ENCODE measurements around the gene CAPN10. TPM values are rescaled to one million over a fixed set of nuclear protein-coding genes. Genes with fewer than 3 reads are reported as not detected.
"Not testable (repeated sequence)": the region's sequence is repeated elsewhere in the genome, so short reads cannot be mapped to it uniquely, and the experiment has no call there.

The CAPN10 gene
- 10 to 100 TPM in 11 of 12 donors, not detected in 1; 11.9 to 23.8 (median 15.1) TPM for polyA plus RNA-seq (ENCODE audit: insufficient read length in 12 of 12)
- long read RNA-seq, donor 1, partial matches to known transcripts, result 13 of 14 reads
- long read RNA-seq, donor 1, other reads (novel, unspliced or antisense), result 0 of 14 reads
- long read RNA-seq, donor 2, partial matches to known transcripts, result 0 of 1 reads
- long read RNA-seq, donor 2, other reads (novel, unspliced or antisense), result 0 of 1 reads
- long read RNA-seq, donor 3, result 0 reads
- long read RNA-seq, donor 4, partial matches to known transcripts, result 0 of 1 reads
- long read RNA-seq, donor 4, other reads (novel, unspliced or antisense), result 0 of 1 reads
- long read RNA-seq, donor 5, partial matches to known transcripts, result 0 of 1 reads
- long read RNA-seq, donor 5, other reads (novel, unspliced or antisense), result 0 of 1 reads
- long read RNA-seq, donor 6, partial matches to known transcripts, result 0 of 2 reads
- long read RNA-seq, donor 6, other reads (novel, unspliced or antisense), result 0 of 2 reads
- long read RNA-seq, donor 7, partial matches to known transcripts, result 0 of 2 reads
- long read RNA-seq, donor 7, other reads (novel, unspliced or antisense), result 0 of 2 reads
- long read RNA-seq, donor 8, partial matches to known transcripts, result 0 of 3 reads
- long read RNA-seq, donor 8, other reads (novel, unspliced or antisense), result 0 of 3 reads
- long read RNA-seq, donor 9, result 0 reads
- long read RNA-seq, donor 10, partial matches to known transcripts, result 0 of 2 reads
- long read RNA-seq, donor 10, other reads (novel, unspliced or antisense), result 0 of 2 reads
- long read RNA-seq, donor 11, result 0 reads

GRCh38 chr2:240586198-240586918 lies at the start of gene CAPN10:
TSS of gene CAPN10 (plus strand) at chr2:240586734. CDS start at chr2:240586912, 178 bp downstream.
- DNase-seq, result peak; percentile 97

GRCh38 chr2:240538031-240538780 lies 48.3 kb upstream of the CAPN10 start:
- DNase-seq, result no peak

- not testable (repeated sequence) for DNase-seq
Measured at GRCh38 chr2:240539101-240539500, 47.4 kb upstream of the CAPN10 start.

GRCh38 chr2:240539906-240540305 lies 46.6 kb upstream of the CAPN10 start:
- DNase-seq, result no peak

- no peak for DNase-seq
Measured at GRCh38 chr2:240551288-240551687, 35.2 kb upstream of the CAPN10 start.

- DNase-seq, result no peak
Measured at GRCh38 chr2:240551811-240552210, 34.7 kb upstream of the CAPN10 start.

- no peak for DNase-seq
Measured at GRCh38 chr2:240553956-240554480, 32.5 kb upstream of the CAPN10 start.

- no peak for DNase-seq
Measured at GRCh38 chr2:240554767-240555493, 31.6 kb upstream of the CAPN10 start.

GRCh38 chr2:240555541-240556250 lies 30.8 kb upstream of the CAPN10 start:
- DNase-seq, result no peak

GRCh38 chr2:240556553-240557100 lies 29.9 kb upstream of the CAPN10 start:
- no peak for DNase-seq

GRCh38 chr2:240557101-240557751 lies 29.3 kb upstream of the CAPN10 start:
- no peak for DNase-seq

GRCh38 chr2:240557808-240558207 lies 28.7 kb upstream of the CAPN10 start, which contains the start of gene ANKMY1:
TSS of gene ANKMY1 (minus strand) at chr2:240557988. CDS start at chr2:240557335, 653 bp downstream.
- peak; percentile 41 for DNase-seq

GRCh38 chr2:240558236-240558761 lies 28.2 kb upstream of the CAPN10 start:
- no peak for DNase-seq

GRCh38 chr2:240559286-240559685 lies 27.2 kb upstream of the CAPN10 start:
- DNase-seq, result no peak

- peak; percentile 82 for DNase-seq
Measured at GRCh38 chr2:240560084-240560479, 26.5 kb upstream of the CAPN10 start, which contains the start of gene DUSP28. TSS of gene DUSP28 (plus strand) at chr2:240560357. CDS start at chr2:240560685, 328 bp downstream.

GRCh38 chr2:240560480-240561324 lies 25.8 kb upstream of the CAPN10 start:
- peak; percentile 99 for DNase-seq

GRCh38 chr2:240561325-240561971 lies 25.1 kb upstream of the CAPN10 start:
- DNase-seq, result no peak
